NB4 (cell line): ENCODE measurements around the gene KLHL41.
A peak's percentile ranks its signal among the peaks of the same experiment; 100 is the strongest.

Source experiments
- DNase-seq: peaks from one replicate; pipeline ENCODE4 v3.0.0; 2010; ENCODE audit warnings: low read depth
- H3K4me3 ChIP-seq: one replicate; pipeline ENCODE4 v1.5.1; 2011; ENCODE audit warnings: mild to moderate bottlenecking, low read depth, low read length, moderate library complexity
- MYC ChIP-seq: IDR thresholded peaks from 2 replicates; pipeline ENCODE4 v1.6.1; 2011; ENCODE audit warnings: low read depth, low read length
- POLR2A ChIP-seq: IDR thresholded peaks from 2 replicates; pipeline ENCODE4 v1.6.1; 2011; ENCODE audit warnings: mild to moderate bottlenecking; ENCODE audit not compliant: insufficient read length; ENCODE audit errors: extremely low read depth
- TF ChIP-seq, protein P1 (sequence below): IDR thresholded peaks from 2 replicates; pipeline ENCODE4 v1.6.1; 2011; ENCODE audit warnings: low read depth, low read length
- TF ChIP-seq, protein P2 (sequence below): IDR thresholded peaks from one replicate; pipeline ENCODE4 v1.5.1; 2012; ENCODE audit warnings: low read depth, low read length

Gene KLHL41

DNA sequence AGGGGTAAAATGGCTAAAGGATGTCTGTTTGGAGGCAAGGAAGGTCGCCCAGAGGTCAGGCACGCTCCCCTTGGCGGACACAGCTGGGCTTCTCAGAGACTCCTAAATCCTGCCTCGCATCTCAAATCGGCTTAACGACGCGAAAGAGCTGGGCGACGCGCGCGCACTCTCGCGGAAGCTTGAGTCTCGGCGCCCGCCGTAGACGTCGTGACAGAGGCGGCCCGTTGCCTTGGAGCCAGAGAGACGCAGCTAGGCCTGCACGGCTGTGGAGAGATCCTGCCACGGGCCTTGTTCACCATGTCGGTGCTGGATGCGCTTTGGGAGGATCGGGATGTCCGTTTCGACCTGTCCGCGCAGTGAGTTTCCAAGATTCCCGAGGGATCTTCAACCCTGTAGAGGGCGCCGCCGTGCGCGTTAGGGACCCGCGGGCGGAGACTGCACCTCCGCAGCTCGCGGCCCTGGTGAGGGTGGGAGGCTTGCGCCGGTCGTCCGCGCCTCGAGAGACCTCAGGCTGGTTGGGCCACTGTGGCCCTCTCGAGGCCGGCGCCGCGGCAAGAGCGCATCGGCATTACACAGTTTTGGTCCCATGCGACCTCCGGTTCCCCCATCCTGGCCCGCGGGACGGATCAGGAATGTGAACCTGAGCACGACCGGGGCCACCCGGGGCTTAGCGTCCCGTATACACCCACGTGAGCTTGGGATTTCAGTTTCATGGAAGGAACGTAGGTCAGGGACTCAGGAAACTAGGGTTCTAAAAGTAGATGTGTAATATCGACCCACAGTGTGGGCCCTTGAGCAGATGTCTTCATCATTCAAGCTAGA, 30.0 kb upstream of the KLHL41 start, which contains the start of gene BBS5:
BBS5 (plus strand) TSS at position 238 of the 822 bp plus-strand sequence; CDS start at position 298, 60 bp downstream.
- H3K4me3 ChIP-seq, result peak within 1 kb of the TSS; percentile 75
- peak; percentile 88 for DNase-seq

DNA sequence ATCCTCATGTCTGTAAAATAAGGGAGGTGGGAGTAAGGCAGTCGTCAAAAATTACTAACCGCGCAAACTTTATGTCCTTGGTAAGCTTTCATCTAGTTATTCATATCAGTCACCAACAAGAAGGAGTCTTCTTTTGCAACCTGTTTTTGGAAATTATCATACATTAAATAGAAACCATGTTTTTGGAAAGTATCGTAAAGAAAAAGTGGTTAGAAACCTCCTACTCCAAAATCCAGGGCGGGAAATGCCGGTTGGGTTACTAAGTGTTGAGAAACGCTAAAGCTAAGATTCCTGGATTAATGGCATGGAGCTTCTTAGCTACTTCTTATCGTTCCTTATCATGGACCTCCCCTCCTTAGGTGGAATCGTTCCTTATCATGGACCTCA, 29.4 kb upstream of the KLHL41 start:
- no peak for DNase-seq
- TF ChIP-seq, protein P1, sequence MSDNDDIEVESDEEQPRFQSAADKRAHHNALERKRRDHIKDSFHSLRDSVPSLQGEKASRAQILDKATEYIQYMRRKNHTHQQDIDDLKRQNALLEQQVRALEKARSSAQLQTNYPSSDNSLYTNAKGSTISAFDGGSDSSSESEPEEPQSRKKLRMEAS, result no peak
- TF ChIP-seq MYC (no peak), POLR2A (no peak)
- TF ChIP-seq, protein P2, sequence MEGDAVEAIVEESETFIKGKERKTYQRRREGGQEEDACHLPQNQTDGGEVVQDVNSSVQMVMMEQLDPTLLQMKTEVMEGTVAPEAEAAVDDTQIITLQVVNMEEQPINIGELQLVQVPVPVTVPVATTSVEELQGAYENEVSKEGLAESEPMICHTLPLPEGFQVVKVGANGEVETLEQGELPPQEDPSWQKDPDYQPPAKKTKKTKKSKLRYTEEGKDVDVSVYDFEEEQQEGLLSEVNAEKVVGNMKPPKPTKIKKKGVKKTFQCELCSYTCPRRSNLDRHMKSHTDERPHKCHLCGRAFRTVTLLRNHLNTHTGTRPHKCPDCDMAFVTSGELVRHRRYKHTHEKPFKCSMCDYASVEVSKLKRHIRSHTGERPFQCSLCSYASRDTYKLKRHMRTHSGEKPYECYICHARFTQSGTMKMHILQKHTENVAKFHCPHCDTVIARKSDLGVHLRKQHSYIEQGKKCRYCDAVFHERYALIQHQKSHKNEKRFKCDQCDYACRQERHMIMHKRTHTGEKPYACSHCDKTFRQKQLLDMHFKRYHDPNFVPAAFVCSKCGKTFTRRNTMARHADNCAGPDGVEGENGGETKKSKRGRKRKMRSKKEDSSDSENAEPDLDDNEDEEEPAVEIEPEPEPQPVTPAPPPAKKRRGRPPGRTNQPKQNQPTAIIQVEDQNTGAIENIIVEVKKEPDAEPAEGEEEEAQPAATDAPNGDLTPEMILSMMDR, result no peak

More for the DNA sequence above, 30.0 kb upstream of the KLHL41 start, which contains the start of gene BBS5:
- TF ChIP-seq, protein P2, result peak; percentile 53
- TF ChIP-seq, protein P1, result peak; percentile 14; the same call in 1 of the 2 replicates
- TF ChIP-seq POLR2A, result peak; percentile 12
- TF ChIP-seq MYC, result no peak

DNA sequence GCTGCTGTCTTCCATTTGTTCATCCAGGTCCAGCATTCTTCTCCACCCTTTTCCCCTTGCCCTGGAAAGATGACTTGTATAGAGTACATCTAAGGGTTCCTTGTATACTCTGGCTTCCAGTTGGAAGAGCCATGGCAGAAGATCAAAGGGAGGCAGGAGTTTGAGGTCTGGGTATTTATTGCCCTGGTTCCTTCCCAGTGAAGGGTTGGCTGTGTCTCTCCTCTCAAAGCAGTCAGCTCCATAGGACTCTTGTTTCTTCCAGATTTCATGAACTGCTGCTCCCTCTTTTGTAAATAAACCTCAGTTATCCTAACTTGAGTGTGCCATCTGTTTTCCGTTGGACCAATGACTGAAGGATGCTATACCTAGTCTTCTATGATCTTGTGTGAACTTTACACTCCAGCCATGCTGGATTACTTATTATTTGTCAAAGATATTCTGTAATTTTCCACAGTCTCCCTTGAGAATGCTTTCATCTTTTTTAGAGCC, 23.8 kb upstream of the KLHL41 start:
- no peak for TF ChIP-seq POLR2A
- TF ChIP-seq, protein P2, result no peak
- TF ChIP-seq MYC, result no peak
- TF ChIP-seq, protein P1, result no peak
- no peak overlapping the region for H3K4me3 ChIP-seq
- no peak for DNase-seq

More for the DNA sequence above, 29.4 kb upstream of the KLHL41 start:
- peak overlapping the region; percentile 75 for H3K4me3 ChIP-seq

DNA sequence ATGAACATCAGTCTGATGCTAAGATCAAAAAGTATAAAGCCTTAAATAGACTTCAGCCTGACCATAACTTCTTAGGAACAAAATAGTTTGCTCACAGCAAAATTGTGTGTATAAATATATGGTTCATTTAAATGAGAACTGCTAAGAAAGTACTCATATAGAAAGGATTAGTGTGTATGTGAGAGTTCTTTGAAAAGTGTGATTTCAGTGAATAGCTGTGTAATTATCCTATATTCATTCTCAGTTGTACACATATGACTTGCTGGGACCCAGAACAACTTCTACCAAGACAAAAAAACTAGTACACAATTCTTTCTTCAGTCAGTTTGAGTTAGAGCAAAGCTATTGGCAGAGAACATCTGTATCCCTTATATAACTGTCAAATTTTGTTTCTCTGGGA, 23.0 kb upstream of the KLHL41 start:
- no peak overlapping the region for H3K4me3 ChIP-seq
- TF ChIP-seq, protein P1, result no peak
- TF ChIP-seq POLR2A (no peak), MYC (no peak)
- TF ChIP-seq, protein P2, result no peak
- DNase-seq, result no peak

DNA sequence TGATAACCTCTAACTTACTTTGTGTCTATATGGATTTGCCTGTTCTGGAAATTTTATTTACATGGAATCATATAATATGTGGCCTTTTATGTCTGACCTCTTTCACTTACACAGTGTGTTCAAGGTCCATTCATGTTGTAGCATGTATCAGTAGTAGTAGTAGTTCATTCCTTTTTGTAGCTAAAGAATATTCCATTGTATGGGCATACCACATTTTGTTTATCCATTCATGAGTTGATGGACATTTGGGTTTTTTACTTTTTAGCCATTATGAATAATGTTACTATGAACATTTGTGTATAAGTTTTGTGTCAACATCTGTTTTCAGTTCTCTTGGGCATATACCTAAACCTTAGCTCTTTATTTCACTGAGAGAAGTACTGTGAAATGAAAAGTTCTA, 18.7 kb upstream of the KLHL41 start:
- H3K4me3 ChIP-seq, result no peak overlapping the region
- TF ChIP-seq, protein P1, result no peak
- TF ChIP-seq, protein P2, result no peak

More for the DNA sequence above, 18.7 kb upstream of the KLHL41 start:
- DNase-seq, result no peak
